ENCODE results near the gene LY6G6F.
A peak's percentile ranks its signal among the peaks of the same experiment; 100 is the strongest.

Gene LY6G6F

GRCh38 chr6:31690231-31691077 lies 16.2 kb upstream of the LY6G6F start:
- Mint-ChIP-seq H3K36me3 (ENCODE audit: low read depth) (peaks cover 65% of the 10 kb centered on the region), H3K27ac (peak overlapping the region; percentile 97), H3K9me3 (no peaks in the 10 kb centered on the region), H3K4me1 (peaks cover 13% of the 10 kb centered on the region), H3K4me3 (peak overlapping the region; percentile 29), H3K27me3 (ENCODE audit: low read depth, poor library complexity) (no peaks in the 10 kb centered on the region)
- TF ChIP-seq, protein P1, sequence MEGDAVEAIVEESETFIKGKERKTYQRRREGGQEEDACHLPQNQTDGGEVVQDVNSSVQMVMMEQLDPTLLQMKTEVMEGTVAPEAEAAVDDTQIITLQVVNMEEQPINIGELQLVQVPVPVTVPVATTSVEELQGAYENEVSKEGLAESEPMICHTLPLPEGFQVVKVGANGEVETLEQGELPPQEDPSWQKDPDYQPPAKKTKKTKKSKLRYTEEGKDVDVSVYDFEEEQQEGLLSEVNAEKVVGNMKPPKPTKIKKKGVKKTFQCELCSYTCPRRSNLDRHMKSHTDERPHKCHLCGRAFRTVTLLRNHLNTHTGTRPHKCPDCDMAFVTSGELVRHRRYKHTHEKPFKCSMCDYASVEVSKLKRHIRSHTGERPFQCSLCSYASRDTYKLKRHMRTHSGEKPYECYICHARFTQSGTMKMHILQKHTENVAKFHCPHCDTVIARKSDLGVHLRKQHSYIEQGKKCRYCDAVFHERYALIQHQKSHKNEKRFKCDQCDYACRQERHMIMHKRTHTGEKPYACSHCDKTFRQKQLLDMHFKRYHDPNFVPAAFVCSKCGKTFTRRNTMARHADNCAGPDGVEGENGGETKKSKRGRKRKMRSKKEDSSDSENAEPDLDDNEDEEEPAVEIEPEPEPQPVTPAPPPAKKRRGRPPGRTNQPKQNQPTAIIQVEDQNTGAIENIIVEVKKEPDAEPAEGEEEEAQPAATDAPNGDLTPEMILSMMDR (IDR thresholded peaks at IDR 0.05), result no peak
- DNase-seq, result no peak

- H3K36me3 Mint-ChIP-seq (ENCODE audit: low read depth), result peaks cover 58% of the 10 kb centered on the region
- H3K27ac Mint-ChIP-seq, result peak overlapping the region; percentile 97
Observed at GRCh38 chr6:31691078-31691463, 15.6 kb upstream of the LY6G6F start.

GRCh38 chr6:31691564-31692108 lies 15.0 kb upstream of the LY6G6F start:
- peaks cover 13% of the 10 kb centered on the region for H3K4me1 Mint-ChIP-seq
- DNase-seq, result no peak
- no peak overlapping the region for H3K4me3 Mint-ChIP-seq
- H3K27me3 Mint-ChIP-seq (ENCODE audit: low read depth, poor library complexity), result no peaks in the 10 kb centered on the region
- H3K9me3 Mint-ChIP-seq, result no peaks in the 10 kb centered on the region
- H3K27ac Mint-ChIP-seq, result no peak overlapping the region
- H3K36me3 Mint-ChIP-seq (ENCODE audit: low read depth), result peaks cover 58% of the 10 kb centered on the region
- TF ChIP-seq, protein P1 (IDR thresholded peaks at IDR 0.05), result no peak

More at GRCh38 chr6:31691078-31691463, 15.6 kb upstream of the LY6G6F start:
- H3K27me3 Mint-ChIP-seq (ENCODE audit: low read depth, poor library complexity), result no peaks in the 10 kb centered on the region
- no peaks in the 10 kb centered on the region for H3K9me3 Mint-ChIP-seq
- no peak overlapping the region for H3K4me3 Mint-ChIP-seq
- DNase-seq, result no peak
- H3K4me1 Mint-ChIP-seq, result peaks cover 13% of the 10 kb centered on the region
- TF ChIP-seq, protein P1 (IDR thresholded peaks at IDR 0.05), result no peak

GRCh38 chr6:31692353-31692752 lies 14.3 kb upstream of the LY6G6F start:
- Mint-ChIP-seq H3K36me3 (ENCODE audit: low read depth) (peaks cover 58% of the 10 kb centered on the region), H3K4me1 (peaks cover 16% of the 10 kb centered on the region), H3K9me3 (no peaks in the 10 kb centered on the region), H3K27me3 (ENCODE audit: low read depth, poor library complexity) (no peaks in the 10 kb centered on the region), H3K27ac (peak overlapping the region; percentile 76), H3K4me3 (no peak overlapping the region)
- TF ChIP-seq, protein P1 (IDR thresholded peaks at IDR 0.05), result no peak
- DNase-seq, result no peak

- Mint-ChIP-seq H3K27ac (peak overlapping the region; percentile 19), H3K4me1 (peaks cover 21% of the 10 kb centered on the region), H3K27me3 (ENCODE audit: low read depth, poor library complexity) (no peaks in the 10 kb centered on the region), H3K4me3 (no peak overlapping the region), H3K9me3 (no peaks in the 10 kb centered on the region), H3K36me3 (ENCODE audit: low read depth) (peaks cover 58% of the 10 kb centered on the region)
- TF ChIP-seq, protein P1 (IDR thresholded peaks at IDR 0.05), result no peak
- DNase-seq, result no peak
Observed at GRCh38 chr6:31692886-31693285, 13.8 kb upstream of the LY6G6F start.
